CD4-positive, alpha-beta T cell treated with Interleukin-1 beta for 1 hour (primary cell): ENCODE results near the gene ACTA1.
A peak's percentile ranks its signal among the peaks of the same experiment; 100 is the strongest.
"Not testable (repeated sequence)": the region's sequence is repeated elsewhere in the genome, so short reads cannot be mapped to it uniquely, and the experiment has no call there.

Source experiments
- DNase-seq, 2 donors: peaks; one replicate each; pipeline ENCODE4 v3.0.0-alpha.2; 2020 to 2022

Gene ACTA1

GRCh38 chr1:229438021-229438420 lies 4.1 kb upstream of the ACTA1 start:
- DNase-seq: no peak

GRCh38 chr1:229437443-229437842 lies 3.5 kb upstream of the ACTA1 start:
- DNase-seq: no peak

- no peak for DNase-seq
Measured at GRCh38 chr1:229436201-229436600, 2.3 kb upstream of the ACTA1 start.

DNA sequence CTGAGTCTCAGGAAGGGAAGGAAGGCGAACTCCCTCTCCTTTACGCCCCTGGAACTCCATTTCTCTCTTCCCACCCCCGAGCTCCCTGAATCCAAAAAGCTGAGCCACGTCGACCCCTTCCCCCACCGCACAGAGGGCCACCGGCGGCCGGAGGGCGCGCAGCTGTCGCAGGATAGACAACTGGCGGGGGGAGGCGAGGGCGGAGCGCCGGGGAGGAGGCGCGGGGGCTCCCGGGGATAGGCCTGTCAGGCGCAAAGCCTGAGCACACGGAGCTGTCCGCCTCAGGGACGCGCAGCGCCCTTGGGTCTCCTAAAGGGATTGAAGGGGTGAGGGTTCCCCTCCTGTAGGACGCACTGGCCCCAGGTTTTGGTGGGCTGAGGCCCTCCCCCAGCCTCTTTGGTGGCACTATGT lies 752 bp upstream of the ACTA1 start:
- DNase-seq: no peak

DNA sequence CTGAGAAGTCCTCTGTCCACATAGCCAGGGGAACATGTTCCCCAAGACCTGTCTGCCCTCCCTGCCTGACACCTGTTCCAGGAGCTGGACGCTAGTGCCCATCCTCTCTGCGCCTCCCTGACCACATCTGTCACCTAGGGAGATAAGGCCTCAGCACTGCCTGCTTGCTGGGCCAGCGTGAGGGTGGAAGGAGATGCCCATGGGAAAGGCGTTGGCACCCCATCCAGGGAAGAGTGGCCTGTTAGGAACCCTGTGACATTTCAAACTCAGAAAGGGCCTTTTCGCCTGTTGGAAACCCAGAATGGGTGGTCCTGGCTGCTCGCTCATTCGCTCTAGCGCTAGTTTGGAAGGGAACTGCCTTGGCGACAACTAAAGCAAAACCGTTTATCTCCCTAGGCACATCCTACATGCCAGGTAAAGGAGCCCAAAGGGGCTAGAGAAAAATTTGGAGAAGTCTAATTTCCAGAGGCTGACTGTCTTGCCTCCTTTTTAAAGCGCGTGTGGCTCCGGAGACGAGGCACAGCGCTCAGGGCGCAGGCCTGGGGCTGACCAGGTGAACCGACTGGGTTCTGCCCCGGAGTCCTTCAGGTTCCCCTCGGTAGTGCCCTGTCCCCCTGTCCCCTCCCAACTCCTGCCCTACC lies 410 bp downstream of the ACTA1 start:
- no peak for DNase-seq

DNA sequence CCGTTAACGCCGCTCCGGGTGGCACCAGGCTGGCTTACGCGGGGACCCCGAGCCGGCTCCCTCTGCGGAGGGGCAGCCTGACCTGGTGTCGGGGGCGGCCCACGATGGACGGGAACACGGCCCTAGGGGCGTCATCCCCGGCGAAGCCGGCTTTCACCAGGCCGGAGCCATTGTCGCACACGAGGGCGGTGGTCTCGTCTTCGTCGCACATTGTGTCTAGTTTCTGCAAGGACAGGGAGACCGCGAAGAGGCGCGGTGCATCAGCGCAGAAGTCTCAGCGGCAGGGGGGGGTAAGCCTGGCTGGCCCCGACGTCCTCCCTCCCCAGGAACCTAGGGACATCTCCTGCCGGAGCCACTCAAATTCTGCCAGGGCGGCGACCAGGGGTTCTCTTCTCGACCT lies 989 bp downstream of the ACTA1 start:
- no peak for DNase-seq

DNA sequence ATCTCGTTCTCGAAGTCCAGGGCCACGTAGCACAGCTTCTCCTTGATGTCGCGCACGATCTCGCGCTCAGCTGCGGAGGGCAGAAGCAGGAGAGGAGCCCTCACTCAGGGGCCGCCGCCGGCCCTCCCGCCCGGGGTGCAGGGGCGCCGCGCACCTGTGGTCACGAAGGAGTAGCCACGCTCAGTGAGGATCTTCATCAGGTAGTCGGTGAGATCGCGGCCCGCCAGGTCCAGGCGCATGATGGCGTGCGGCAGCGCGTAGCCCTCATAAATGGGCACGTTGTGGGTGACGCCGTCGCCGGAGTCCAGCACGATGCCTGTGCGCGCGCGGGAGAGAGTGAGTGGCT lies 1.8 kb downstream of the ACTA1 start:
- no peak for DNase-seq

DNA sequence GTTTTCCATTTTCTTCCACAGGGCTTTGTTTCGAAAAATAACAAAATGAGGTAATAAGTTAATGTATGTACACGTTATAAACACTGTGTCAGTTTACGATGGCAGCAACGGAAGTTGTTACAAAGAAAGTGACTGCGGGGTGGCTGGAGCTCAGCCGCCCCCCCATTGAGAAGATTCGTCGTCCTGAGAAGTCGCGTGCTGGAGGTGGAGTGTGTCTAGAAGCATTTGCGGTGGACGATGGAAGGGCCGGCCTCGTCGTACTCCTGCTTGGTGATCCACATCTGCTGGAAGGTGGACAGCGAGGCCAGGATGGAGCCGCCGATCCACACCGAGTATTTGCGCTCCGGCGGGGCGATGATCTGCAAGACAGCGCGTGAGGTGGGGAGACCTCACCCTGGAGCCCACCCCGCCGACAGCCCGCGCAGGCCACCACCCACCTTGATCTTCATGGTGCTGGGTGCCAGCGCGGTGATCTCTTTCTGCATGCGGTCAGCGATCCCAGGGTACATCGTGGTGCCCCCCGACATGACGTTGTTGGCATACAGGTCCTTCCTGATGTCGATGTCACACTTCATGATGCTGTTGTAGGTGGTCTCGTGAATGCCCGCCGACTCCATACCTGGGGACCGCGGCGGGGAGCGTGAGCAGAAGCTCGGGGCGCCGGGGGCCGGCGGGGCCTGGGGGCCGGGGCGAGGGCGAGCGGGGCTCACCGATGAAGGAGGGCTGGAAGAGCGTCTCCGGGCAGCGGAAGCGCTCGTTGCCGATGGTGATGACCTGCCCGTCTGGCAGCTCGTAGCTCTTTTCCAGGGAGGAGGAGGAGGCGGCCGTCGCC lies 2.4 kb downstream of the ACTA1 start:
- DNase-seq: no peak

GRCh38 chr1:229430761-229431283 lies 3.1 kb downstream of the ACTA1 start:
- DNase-seq: peak; percentile 14 to 25

DNA sequence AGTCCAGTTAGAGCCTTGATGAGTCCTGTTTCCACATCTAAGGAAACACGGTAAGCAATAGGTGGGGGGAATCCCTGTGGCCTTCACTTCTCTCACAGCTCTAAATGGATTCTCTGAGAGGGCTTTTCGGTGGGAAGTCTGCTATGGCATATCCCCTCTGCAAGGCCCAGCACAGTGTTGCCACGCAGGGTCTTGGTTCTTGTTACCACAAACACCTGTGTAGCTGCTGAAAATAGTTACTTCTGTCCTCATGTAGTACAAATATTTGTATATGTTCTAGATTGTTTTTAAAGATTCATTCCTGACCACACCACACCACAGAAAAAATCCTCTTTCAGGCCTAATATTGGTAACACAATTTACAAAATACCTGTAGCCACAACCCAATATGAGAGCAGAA lies 5.6 kb downstream of the ACTA1 start:
- no peak for DNase-seq

GRCh38 chr1:229427572-229427971 lies 6.3 kb downstream of the ACTA1 start:
- DNase-seq: no peak

GRCh38 chr1:229425564-229426159 lies 8.2 kb downstream of the ACTA1 start:
- DNase-seq: no peak

- DNase-seq: no peak
Measured at GRCh38 chr1:229420765-229421164, 13.1 kb downstream of the ACTA1 start.

DNA sequence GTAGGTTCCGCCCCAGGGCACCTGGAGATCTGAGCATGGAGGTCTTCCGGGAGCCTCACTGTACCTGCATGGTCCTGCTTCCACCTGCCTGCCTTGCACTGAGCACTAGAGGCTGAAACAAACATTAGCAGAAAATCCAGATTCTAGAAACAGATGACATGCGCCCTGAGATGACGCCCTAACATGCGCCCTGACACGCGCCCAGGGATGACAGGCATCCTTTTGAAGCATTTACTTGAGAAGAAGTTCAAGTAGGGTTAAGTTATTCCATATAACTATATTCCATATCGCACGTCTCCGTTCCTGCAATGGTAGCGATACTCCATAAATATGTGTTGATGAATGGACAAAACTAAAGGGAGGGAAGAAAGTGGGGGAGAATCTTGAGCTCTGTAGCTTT lies 13.7 kb downstream of the ACTA1 start:
- DNase-seq: no peak

GRCh38 chr1:229418586-229418985 lies 15.3 kb downstream of the ACTA1 start:
- DNase-seq: not testable (repeated sequence)

DNA sequence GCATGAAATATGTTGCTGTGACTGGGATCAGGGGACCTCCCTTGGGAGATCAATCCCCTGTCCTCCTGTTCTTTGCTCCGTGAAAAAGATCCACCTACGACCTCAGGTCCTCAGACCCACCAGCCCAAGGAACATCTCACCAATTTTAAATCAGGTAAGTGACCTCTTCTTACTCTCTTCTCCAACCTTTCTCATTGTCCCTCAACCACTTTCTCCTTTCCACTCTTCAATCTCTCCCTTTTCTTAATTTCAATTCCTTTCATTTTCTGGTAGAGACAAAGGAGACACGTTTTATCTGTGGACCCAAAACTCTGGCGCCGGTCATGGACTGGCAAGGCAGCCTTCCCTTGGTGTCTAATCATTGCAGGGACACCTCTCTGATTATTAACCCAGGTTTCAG lies 21.1 kb downstream of the ACTA1 start:
- DNase-seq: not testable (repeated sequence)

DNA sequence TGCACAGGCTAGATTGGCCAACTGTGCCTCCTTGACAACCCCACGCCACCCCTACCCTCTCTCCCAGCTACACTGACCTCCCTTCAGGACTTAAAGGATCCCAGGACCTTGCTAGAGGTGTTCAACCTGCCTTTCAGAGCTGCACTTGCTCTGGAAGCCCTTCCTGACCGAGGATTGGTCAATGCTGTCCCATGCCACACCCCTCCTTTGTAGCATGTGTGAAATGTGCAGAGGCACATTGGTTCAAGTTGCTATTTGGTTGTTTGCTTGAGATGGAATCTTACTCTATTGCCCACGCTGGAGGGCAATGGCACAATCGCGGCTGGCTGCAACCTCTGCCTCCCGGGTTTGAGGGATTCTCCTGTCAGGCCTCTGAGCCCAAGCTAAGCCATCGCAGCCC lies 21.8 kb downstream of the ACTA1 start:
- no peak for DNase-seq

GRCh38 chr1:229411434-229412055 lies 22.3 kb downstream of the ACTA1 start:
- DNase-seq: no peak

DNA sequence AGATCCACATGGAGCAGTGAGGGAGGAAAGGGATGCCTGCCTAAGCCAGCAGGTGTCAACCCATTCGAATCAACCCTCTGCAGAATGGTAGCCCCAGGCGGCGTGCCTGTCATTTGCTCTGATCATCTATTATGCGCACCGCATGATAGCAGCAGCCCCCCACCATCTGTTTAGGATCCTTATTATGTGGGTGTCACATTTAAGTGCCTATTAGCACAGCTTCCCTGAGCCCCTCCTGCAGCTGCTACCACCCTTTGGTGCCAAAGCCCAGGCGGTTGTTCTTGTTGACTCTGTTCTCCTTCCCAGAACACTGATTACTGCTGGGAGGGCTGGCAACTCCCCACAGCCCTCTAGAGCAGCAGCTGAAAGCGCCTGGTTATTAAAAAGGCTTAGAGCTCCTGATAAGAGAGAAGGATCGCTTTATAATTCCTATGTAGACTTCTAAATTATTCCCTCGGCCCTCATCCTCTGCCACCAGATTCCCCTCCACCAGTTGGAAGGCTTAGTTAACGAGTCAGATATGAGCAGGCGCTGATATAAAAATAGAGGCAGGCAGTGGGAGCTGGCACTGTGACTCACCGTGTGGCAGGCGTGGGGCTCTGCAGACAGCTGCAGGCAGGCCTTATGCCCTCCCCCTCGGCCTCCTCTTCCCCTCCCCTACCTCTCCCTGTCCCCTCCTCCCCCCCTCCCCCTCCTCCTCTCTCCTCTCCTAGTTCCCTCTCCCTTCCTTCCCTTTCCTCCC lies 23.0 kb downstream of the ACTA1 start:
- DNase-seq: peak in 1 of 2 donors; percentile 13

DNA sequence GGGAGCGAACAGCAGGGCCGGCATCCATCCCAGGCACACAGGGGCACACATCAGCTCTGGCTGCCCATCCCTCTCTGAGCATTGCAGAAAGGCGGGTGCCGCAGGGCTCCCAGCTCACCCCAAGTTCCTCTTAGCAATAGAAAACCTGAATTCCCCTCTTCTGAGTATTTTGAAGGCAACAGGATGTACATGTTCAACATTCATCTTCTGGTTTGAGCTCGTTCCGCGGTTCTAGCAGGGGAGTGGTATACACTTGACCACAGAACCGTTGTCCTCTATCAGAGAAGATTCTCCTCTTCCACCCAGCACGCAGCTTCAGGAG lies 23.6 kb downstream of the ACTA1 start:
- no peak for DNase-seq

DNA sequence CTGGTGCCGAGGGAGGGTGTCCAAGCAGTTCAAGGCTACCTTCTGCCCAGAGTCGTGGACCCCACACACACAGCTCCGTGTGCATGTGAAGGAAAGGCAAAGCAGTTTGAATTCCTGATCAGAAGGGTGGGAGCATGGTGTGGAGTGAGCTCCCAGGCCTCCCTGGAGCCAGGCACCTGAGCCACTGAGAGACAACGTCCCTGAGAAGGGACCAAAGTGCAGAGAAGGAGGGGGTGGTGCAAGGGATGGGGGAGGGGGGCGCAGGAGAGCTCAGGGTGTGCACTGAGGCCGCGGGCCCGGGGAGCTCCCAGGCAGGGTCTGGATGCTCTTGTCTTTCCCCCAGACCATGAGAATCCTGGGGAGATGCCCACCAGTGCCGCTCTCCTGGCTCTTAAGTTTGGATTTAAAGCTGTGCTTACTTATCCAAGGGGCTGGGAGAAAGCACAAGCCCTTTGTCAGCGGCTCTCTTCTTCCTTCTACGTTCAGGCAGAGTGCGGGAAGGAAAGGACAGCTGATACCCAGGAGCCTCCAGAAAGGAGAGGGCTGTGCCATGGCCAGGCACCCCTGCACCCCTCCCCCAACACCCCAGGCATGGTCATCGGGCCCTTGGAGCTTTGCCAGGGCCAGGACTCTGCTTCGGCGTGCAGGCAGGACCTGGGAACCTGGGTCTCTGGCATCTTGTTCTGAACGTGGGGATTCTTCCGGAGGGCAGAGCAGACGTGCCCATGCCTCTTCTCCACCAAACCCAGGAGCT lies 24.1 kb downstream of the ACTA1 start:
- DNase-seq: no peak

GRCh38 chr1:229408458-229409037 lies 25.3 kb downstream of the ACTA1 start:
- no peak for DNase-seq
